HL-60/S4 treated with phorbol 12-myristate 13-acetate at 8.2 ng/mL for 4 days and 3 days (cell line): ENCODE measurements around the gene FERD3L.
"Not testable (repeated sequence)": the region's sequence is repeated elsewhere in the genome, so short reads cannot be mapped to it uniquely, and the experiment has no call there.

Experiments
- in situ Hi-C: fragments of 300-500 bp; cut with MboI; formaldehyde crosslinking; loops from 2 replicates; pipeline ENCODE4 v1.15.0; 2022; ENCODE audit warnings: low sequenced_read_pairs

Gene FERD3L

GRCh38 chr7:19144661-19145433, at the start of gene FERD3L:
FERD3L (minus strand) TSS chr7:19145421; CDS start chr7:19145362, 59 bp downstream.
- in situ Hi-C loops: no loop called here

GRCh38 chr7:19194417-19194816, 49.2 kb upstream of the FERD3L start:
- in situ Hi-C loops: not testable (repeated sequence)

GRCh38 chr7:19181634-19182033, 36.4 kb upstream of the FERD3L start:
- in situ Hi-C loops: no loop called here

- in situ Hi-C loops: no loop called here
These were observed 33.4 kb upstream of the FERD3L start for GRCh38 chr7:19178595-19178994.

- in situ Hi-C loops: no loop called here
These were observed 32.0 kb upstream of the FERD3L start for GRCh38 chr7:19177269-19177668.

- in situ Hi-C loops: no loop called here
These were observed 30.0 kb upstream of the FERD3L start for GRCh38 chr7:19175241-19175640.

DNA sequence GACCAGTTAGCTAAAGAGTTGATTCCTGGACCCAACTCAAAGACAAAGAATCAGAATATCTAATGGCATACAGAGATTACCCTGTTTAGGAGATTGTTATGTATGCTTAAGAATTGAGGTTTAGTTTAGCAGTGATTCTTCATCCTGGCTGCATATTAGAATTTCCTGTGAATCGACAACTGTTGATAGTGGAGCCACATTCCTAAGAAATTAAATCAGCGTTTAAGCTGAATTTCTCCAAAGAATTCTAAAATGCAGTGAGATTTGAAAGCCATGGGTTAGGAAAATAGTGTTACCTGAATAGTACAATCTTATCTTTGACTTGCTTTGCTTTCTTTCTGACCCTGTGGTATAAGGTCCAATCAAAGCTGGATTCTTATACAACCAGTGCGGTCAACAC, 16.4 kb upstream of the FERD3L start:
- in situ Hi-C loops: no loop called here

GRCh38 chr7:19146699-19147098, 1.5 kb upstream of the FERD3L start:
- in situ Hi-C loops: no loop called here

- in situ Hi-C loops: no loop called here
These were observed 354 bp upstream of the FERD3L start for GRCh38 chr7:19145434-19146115.

- in situ Hi-C loops: no loop called here
These were observed 1.2 kb downstream of the FERD3L start for GRCh38 chr7:19143881-19144574.

- in situ Hi-C loops: no loop called here
These were observed 5.4 kb downstream of the FERD3L start for GRCh38 chr7:19139706-19140327.

- in situ Hi-C loops: no loop called here
These were observed 11.3 kb downstream of the FERD3L start for GRCh38 chr7:19133886-19134285.

GRCh38 chr7:19133390-19133789, 11.8 kb downstream of the FERD3L start:
- in situ Hi-C loops: no loop called here

GRCh38 chr7:19128856-19129255, 16.4 kb downstream of the FERD3L start:
- in situ Hi-C loops: no loop called here

GRCh38 chr7:19121977-19122588, 23.1 kb downstream of the FERD3L start:
- in situ Hi-C loops: no loop called here

GRCh38 chr7:19119870-19120486, 25.2 kb downstream of the FERD3L start:
- in situ Hi-C loops: no loop called here

DNA sequence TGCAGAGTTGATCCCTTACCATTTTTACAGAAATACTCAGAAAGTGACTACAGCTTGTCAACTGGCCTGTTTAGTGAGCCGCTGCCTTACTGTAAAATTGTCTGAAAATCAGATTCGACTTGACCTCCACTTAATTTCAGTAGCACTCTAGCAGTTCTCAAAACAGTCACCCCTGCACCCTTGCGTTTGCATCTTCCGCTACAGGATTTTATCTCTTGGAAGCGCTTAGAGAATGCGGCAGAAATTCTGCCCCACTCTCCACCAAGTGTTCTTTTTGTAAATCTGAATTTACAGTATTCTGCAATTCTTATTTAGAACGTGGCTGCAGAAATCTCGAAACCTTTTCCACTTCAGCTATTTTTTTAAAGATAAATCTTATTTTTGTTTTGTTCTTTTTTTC, 25.8 kb downstream of the FERD3L start:
- in situ Hi-C loops: no loop called here

GRCh38 chr7:19118636-19119371, 26.4 kb downstream of the FERD3L start:
- in situ Hi-C loops: no loop called here

DNA sequence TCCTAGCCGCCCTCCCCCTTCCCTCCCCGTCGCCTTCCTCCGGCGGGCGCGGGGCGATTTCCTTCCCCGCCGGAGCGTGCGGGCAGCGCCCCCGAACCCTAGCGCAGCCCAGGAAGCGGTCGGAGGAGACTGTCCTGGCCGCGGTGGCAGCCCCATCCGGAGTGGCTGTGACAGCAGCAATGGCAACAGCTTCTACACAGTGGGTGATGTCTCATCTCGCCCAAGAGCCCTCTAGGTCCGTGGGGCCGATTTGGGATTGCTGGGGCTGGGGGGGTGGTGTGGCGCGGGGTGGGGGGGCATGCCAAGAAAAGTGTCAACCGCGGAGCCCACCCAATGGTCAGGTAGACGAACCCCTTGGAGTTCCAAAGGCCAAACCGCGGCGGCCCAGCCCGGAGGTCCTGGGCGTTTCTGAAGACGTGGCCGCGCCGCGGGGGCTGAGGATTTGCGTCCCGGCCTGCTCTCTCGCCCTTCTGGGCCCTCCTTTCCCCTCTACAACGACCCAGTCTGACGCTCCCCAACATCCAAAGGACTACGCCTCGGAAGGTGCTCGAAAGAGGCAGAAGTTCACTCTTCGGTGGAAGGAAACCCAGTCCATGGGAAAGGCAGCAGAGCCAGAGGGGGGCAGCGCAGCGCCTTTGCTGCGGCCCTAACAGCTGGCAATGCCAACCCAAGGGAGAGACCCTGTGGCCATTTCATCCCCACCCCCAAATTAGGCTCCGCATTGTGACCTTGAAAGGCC, 27.2 kb downstream of the FERD3L start:
- in situ Hi-C loops: no loop called here
